Transverse colon (tissue), 4 donors: ENCODE measurements around the gene COQ3. TPM values are rescaled to one million over a fixed set of nuclear protein-coding genes. Genes with fewer than 3 reads are reported as not detected.

Experiments used
- DNase-seq: peaks from one replicate; pipeline ENCODE4 v3.0.0-alpha.2; 2019
- H3K27ac ChIP-seq, 4 donors: fragments of 200-600 bp; sonication (generic); 2 replicates each; pipeline ENCODE4 v1.5.1; 2016 to 2018; ENCODE audit warnings: inconsistent platforms in 4 of 4
- H3K27me3 ChIP-seq: fragments of 200-600 bp; sonication (generic); 2 replicates; pipeline ENCODE4 v1.5.1; 2017; ENCODE audit warnings: inconsistent platforms
- H3K36me3 ChIP-seq, 4 donors: fragments of 200-600 bp; sonication (generic); 2 replicates each; pipeline ENCODE4 v1.5.1; 2017 to 2019; ENCODE audit warnings: inconsistent platforms in 4 of 4
- H3K4me1 ChIP-seq, 4 donors: fragments of 200-600 bp; sonication (generic); 2 replicates each; pipeline ENCODE4 v1.5.1; 2017 to 2020; ENCODE audit warnings: inconsistent platforms in 4 of 4
- H3K4me3 ChIP-seq, 4 donors: fragments of 200-600 bp; sonication (generic); 1 replicate in 1 of 4; 2 replicates in 3 of 4; pipeline versions ENCODE4 v1.5.1 to v1.6.1; 2017 to 2019; ENCODE audit warnings: inconsistent platforms in 4 of 4
- H3K9me3 ChIP-seq, 2 donors: fragments of 200-600 bp; sonication (generic); 2 replicates each; pipeline ENCODE4 v1.5.1; 2017 to 2019; ENCODE audit warnings: inconsistent platforms in 2 of 2
- EP300 ChIP-seq: sonication (generic); formaldehyde crosslinking; IDR thresholded peaks from one replicate; pipeline ENCODE4 v1.6.1; 2017; ENCODE audit warnings: antibody characterized with exemption, low read depth
- POLR2A ChIP-seq: fragments of 450-650 bp; IDR thresholded peaks from one replicate; pipeline ENCODE4 v1.6.1; 2016; ENCODE audit warnings: antibody characterized with exemption, mild to moderate bottlenecking, moderate library complexity
- POLR2AphosphoS5 ChIP-seq, 3 donors: sonication (generic); formaldehyde crosslinking; IDR thresholded peaks; one replicate each; pipeline ENCODE4 v1.6.1; 2016; ENCODE audit warnings: antibody characterized with exemption in 3 of 3
- WGBS, 2 donors: methylation state at CpG; one replicate each; pipeline ENCODE4 v1.1.5; 2018; ENCODE audit warnings: low coverage in 1 of 2; 5-methylcytosine and 5-hydroxymethylcytosine counted together
- in situ Hi-C, 4 donors: fragments of 200-750 bp; cut with MboI; loops; one replicate each; pipeline versions ENCODE4 v1.15.0 to v1.15.1; 2017; ENCODE audit warnings: low sequenced_read_pairs in 3 of 4, low pct_ligation_motif_present in 1 of 4, low pct_unique_long_range_greater_than_20kb in 1 of 4
- intact Hi-C: fragments of 100-400 bp; cut with DNase I; formaldehyde crosslinking; loops from one replicate; pipeline ENCODE4 v1.15.1; 2023; ENCODE audit warnings: low total_unique reads
- total RNA-seq, 4 donors: library from RNA; depleted of rRNA; stranded (reverse); fragments of >200 nt; gene quantifications; one replicate each; pipeline ENCODE4 v1.1.0, GENCODE V29; 2016
- TF ChIP-seq, protein P1 (sequence below), 5 experiments: fragments of 200-600 bp in 3 of 5; fragments of 450-650 bp in 2 of 5; sonication (generic) in 3 of 5; IDR thresholded peaks; 1 replicate in 2 of 5; 2 replicates in 3 of 5; pipeline ENCODE4 v1.5.1; 2016 to 2017; ENCODE audit warnings: antibody characterized with exemption in 5 of 5, inconsistent platforms in 3 of 5, mild to moderate bottlenecking in 2 of 5, moderate library complexity in 1 of 5

The COQ3 gene, protein sequence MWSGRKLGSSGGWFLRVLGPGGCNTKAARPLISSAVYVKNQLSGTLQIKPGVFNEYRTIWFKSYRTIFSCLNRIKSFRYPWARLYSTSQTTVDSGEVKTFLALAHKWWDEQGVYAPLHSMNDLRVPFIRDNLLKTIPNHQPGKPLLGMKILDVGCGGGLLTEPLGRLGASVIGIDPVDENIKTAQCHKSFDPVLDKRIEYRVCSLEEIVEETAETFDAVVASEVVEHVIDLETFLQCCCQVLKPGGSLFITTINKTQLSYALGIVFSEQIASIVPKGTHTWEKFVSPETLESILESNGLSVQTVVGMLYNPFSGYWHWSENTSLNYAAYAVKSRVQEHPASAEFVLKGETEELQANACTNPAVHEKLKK
- 1 to 10 TPM in 2 of 4 donors, not detected in 2; 4.9 to 5.1 TPM for total RNA-seq

DNA sequence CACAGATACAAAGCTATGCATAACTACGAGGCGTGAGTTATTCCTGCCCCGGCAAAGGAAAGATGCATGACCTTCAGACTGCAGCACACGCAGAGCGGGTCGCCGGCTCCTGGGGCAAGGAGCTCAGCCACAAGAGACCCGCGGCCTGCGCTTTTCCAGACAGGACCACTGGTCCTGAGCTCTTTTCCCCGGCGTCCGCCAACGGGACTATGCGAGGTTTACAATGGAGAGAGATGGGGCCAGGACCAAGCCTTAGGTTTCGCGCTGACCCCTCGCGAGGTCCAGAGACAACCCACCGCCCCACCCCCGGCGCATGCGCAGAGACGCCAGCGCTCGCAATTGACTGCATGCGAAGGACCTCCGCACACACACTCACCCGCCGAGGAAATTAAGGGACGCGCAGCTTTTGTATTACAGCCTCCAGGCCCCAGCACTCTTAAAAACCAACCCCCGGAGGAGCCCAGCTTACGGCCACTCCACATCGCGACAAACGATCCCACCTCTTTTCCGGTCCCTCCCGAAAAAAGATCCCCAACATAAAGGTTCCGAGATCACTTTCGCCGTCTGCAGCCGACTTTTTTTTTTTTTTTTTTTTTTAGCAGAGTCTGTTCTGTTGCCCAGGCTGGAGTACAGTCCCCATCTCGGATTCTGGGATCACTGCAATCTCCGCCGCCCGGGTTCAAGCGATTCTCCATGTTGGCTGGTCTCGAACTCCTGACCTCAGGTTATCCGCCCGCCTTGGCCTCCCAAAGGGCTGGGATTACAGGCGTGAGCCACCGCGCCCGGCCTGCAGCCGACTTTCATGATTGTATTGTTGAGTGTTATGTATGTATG is at the start of gene COQ3:
TSS of gene COQ3 (minus strand) at position 498 of the 834 bp plus-strand sequence. CDS start at position 482, 16 bp downstream.
- H3K4me1 ChIP-seq = peaks cover 0 to 10% (median 1%) of the 10 kb centered on the region in 4 donors
- H3K27ac ChIP-seq = peak within 1 kb of the TSS; percentile 83 to 88 (median 86)
- H3K36me3 ChIP-seq = peaks cover 0 to 12% (median under 1%) of the 10 kb centered on the region in 4 donors
- TF ChIP-seq EP300 (no peak), POLR2A (peak; percentile 25), POLR2AphosphoS5 (IDR thresholded peaks at IDR 0.05) (peak in 1 of 3 donors; percentile 17)
- TF ChIP-seq, protein P1, sequence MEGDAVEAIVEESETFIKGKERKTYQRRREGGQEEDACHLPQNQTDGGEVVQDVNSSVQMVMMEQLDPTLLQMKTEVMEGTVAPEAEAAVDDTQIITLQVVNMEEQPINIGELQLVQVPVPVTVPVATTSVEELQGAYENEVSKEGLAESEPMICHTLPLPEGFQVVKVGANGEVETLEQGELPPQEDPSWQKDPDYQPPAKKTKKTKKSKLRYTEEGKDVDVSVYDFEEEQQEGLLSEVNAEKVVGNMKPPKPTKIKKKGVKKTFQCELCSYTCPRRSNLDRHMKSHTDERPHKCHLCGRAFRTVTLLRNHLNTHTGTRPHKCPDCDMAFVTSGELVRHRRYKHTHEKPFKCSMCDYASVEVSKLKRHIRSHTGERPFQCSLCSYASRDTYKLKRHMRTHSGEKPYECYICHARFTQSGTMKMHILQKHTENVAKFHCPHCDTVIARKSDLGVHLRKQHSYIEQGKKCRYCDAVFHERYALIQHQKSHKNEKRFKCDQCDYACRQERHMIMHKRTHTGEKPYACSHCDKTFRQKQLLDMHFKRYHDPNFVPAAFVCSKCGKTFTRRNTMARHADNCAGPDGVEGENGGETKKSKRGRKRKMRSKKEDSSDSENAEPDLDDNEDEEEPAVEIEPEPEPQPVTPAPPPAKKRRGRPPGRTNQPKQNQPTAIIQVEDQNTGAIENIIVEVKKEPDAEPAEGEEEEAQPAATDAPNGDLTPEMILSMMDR (IDR thresholded peaks at IDR 0.05) = no peak
- peak; percentile 68 for DNase-seq
- 2 to 10% methylated on average over 20 to 55 of the region's 56 CpGs for WGBS, 2 donors
- intact Hi-C loops (loop anchor here (10.0 kb wide), 1 partner anchor 59 kb away; no protein-coding TSS in a partner anchor), in situ Hi-C loops (no loop called here)
- no peaks in the 10 kb centered on the region for H3K9me3 ChIP-seq
- peak within 1 kb of the TSS; percentile 74 to 89 (median 78) for H3K4me3 ChIP-seq
- no peaks in the 10 kb centered on the region for H3K27me3 ChIP-seq

DNA sequence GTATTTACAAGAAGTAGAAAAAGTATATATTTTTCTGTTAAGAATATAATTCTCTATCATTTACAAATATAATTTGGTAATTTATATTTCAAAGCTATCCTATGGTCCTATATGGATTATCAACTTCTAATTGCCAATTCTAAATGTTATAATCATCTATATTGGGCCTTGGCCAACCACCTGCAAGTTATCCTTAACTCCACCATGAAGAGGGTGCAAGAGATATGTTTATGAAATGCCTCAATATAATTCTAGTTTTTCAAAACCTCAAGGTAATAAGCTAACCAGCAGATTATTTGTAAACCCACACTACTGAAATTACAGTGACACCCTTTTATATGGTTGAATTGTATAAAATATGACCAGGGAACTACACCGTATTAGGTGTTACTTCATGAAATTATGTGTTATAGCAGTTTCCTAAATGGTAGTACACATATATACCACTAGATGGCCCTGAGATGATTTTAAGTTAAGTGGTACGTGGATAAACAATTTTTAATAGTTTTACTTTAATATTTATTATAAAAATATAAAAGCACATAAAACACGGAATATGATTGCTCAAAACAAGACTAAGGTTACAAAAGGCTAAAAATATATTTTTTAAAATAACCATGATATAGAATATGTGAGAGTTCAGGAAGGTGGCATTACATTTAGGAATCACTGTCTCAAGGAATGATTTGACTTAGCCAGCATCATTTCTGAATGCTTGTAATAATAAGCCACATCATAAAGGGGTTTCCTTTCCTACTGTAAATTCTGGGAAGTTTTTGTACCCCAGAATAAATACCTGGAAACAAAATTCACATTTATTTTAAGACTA is 40.9 kb upstream of the COQ3 start:
- DNase-seq = no peak
- intact Hi-C loops = no loop called here
- Histone ChIP-seq H3K4me3 (no peak overlapping the region), H3K9me3 (no peaks in the 10 kb centered on the region), H3K27ac (no peak overlapping the region), H3K27me3 (no peaks in the 10 kb centered on the region), H3K4me1 (peaks cover 0 to 6% (median 2%) of the 10 kb centered on the region in 4 donors), H3K36me3 (peaks cover 0 to 6% (median 0%) of the 10 kb centered on the region in 4 donors)
- 3 to 4% methylated on average over 3 of the region's 3 CpGs for WGBS, 2 donors
- TF ChIP-seq, protein P1 (IDR thresholded peaks at IDR 0.05) = peak; percentile 57 to 87 (median 72)
- no peak for TF ChIP-seq EP300
- in situ Hi-C loops = no loop called here

DNA sequence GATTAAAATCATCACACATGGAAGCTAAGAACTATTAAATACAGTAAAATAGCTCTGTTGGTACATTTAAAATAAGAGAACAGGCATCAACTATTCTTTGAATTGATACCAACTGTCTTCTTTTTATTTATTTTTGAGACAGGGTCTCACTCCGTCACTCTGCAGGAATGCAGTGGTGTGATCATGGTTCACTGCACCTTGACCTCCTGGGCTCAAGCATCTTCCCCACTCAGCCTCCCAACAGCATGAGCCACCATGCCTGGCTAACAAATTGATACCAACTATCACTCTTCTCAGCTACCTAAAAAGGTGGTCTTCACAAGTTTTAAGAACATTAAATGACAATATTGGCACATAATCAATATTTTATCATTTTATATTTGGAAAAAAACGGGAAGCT is 38.9 kb upstream of the COQ3 start:
- WGBS, 2 donors = 69 to 92% methylated on average over 2 of the region's 2 CpGs
- DNase-seq = no peak
- in situ Hi-C loops = no loop called here

More for the DNA sequence above, 38.9 kb upstream of the COQ3 start:
- no peak overlapping the region for H3K27ac ChIP-seq
- no peaks in the 10 kb centered on the region for H3K27me3 ChIP-seq
- no peak overlapping the region for H3K4me3 ChIP-seq
- H3K9me3 ChIP-seq = no peaks in the 10 kb centered on the region
- H3K36me3 ChIP-seq = peaks cover 0 to 6% (median 0%) of the 10 kb centered on the region in 4 donors
- TF ChIP-seq POLR2AphosphoS5 (IDR thresholded peaks at IDR 0.05) (no peak), POLR2A (no peak), EP300 (no peak)
- TF ChIP-seq, protein P1 (IDR thresholded peaks at IDR 0.05) = no peak
- peaks cover 0 to 7% (median 2%) of the 10 kb centered on the region in 4 donors for H3K4me1 ChIP-seq
- intact Hi-C loops = no loop called here
